Activated naive CD4-positive, alpha-beta T cell treated with anti-CD3 and anti-CD28 coated beads, Interleukin-2, amount 50 U/mL, for 24 hours (primary cell): Measurements from ENCODE around the gene NOL4L.

Experiments used
- H3K27ac Mint-ChIP-seq: one replicate; pipeline ENCODE4 v1.8.0; 2021; ENCODE audit warnings: mild to moderate bottlenecking, mixed read lengths
- H3K27me3 Mint-ChIP-seq: one replicate; pipeline ENCODE4 v1.8.0; 2021; ENCODE audit warnings: mixed read lengths
- H3K36me3 Mint-ChIP-seq: one replicate; pipeline ENCODE4 v1.8.0; 2021; ENCODE audit warnings: mixed read lengths
- H3K4me1 Mint-ChIP-seq: one replicate; pipeline ENCODE4 v1.8.0; 2021; ENCODE audit warnings: mixed read lengths
- H3K4me3 Mint-ChIP-seq: one replicate; pipeline ENCODE4 v1.8.0; 2021; ENCODE audit warnings: mild to moderate bottlenecking, mixed read lengths
- H3K9me3 Mint-ChIP-seq: one replicate; pipeline ENCODE4 v1.8.0; 2021; ENCODE audit warnings: mixed read lengths

Gene NOL4L

DNA sequence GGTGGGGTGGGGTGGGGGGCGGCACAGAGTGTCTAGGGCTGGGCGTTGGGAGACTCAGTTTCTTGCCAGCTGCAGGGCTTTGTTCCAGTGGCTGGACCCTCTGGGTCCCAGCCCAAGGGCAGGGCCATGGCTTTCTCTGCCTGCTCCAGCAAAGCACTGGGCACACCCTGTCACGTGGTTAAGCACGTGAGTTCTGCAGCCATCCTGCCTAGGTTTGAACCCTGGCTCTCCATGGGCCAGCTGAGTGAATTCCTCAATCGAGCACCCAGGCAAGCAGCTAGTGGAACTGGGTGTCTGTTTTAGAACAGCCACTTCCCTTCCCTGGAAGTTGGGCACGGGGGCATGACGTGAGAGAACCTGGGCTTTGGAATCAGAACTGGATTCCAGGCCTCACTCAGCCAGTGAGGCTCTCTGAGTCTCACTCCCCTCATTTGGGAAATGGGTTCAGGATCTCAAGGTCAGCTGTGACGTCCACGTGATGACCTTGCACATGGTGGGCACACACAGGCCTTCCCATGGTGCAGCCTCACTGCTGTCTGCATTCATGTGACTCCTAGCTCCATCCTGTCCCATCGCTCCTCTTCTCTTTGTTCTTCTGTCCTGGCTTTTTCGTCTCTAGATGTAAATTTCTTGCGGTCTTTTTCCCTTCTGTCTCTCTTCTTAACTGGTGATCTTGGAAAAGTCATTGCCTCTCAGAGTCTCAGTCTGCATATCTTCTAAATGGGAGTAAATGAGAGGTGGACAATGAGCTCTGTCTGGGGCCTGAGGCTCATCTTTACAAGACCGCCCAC lies 45.9 kb downstream of the NOL4L start:
- H3K27ac Mint-ChIP-seq, result peak overlapping the region; percentile 100
- peak overlapping the region; percentile 88 for H3K4me3 Mint-ChIP-seq
- H3K27me3 Mint-ChIP-seq, result no peaks in the 10 kb centered on the region
- peaks cover 2% of the 10 kb centered on the region for H3K36me3 Mint-ChIP-seq
- H3K4me1 Mint-ChIP-seq, result peaks cover 83% of the 10 kb centered on the region
- no peaks in the 10 kb centered on the region for H3K9me3 Mint-ChIP-seq

DNA sequence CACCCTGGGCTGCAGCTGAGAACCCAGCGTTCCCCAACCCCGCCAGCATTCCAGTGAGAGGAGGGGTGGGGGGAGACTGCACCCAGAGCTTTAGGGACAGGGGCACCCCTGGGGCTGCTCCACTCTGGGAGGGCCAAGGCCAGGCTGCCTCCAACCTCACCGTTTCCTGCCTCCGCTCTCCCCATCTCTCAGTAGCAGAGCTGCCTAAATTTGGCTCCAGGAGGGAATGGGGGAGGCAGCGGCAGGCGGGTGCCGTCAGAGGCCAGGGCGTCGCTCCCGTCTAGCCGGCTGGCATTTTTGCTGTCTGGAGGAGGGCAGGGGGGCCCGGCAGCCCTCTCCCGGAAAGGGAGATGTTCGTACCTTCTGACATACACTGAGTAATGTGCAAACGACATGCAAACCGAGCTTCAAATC lies 46.6 kb downstream of the NOL4L start:
- H3K4me1 Mint-ChIP-seq, result peaks cover 83% of the 10 kb centered on the region
- H3K4me3 Mint-ChIP-seq, result peak overlapping the region; percentile 88
- no peaks in the 10 kb centered on the region for H3K9me3 Mint-ChIP-seq
- H3K36me3 Mint-ChIP-seq, result peaks cover 2% of the 10 kb centered on the region
- H3K27me3 Mint-ChIP-seq, result no peaks in the 10 kb centered on the region
- H3K27ac Mint-ChIP-seq, result peak overlapping the region; percentile 100

DNA sequence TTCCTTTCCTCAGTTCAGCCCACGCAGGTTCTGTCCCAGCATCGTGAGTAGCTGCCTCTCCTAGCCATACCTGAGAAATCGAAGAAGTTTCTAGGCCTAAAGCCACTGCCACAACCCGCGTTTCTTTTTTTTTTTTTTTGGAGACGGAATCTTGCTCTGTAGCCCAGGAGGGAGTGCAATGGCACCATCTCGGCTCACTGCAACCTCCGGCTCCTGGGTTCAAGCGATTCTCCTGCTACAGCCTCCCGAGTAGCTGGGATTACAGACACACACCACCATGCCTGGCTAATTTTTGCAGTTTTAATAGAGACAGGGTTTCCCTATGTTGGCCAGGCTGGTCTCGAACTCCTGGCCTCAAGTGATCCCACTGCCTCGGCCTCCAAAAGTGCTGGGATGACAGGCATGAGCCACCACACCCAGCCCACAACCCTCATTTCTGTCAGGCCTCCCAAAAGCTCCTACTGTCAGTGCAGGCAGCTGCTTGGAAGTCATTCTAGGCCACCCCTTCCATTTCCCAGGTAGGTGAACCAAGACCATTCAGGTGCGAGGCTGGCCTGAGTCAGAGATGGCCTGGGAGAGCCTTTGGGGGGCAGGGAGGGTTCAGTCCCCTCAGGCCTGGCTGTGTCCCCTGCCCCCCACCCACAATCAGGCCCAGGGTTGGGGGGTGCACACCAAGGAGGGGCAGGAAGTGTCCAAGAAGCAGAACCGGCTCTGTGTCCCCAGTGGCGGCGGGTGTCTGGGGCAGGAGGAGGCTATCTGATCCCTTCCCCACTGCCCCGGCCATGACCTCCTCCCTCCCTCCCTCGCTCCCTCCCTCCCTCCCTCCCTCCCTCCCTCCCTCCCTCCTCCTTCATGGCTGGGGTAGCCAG lies 47.2 kb downstream of the NOL4L start:
- Mint-ChIP-seq H3K4me1 (peaks cover 83% of the 10 kb centered on the region), H3K9me3 (no peaks in the 10 kb centered on the region), H3K36me3 (peaks cover 2% of the 10 kb centered on the region), H3K27me3 (no peaks in the 10 kb centered on the region), H3K4me3 (peak overlapping the region; percentile 88), H3K27ac (peak overlapping the region; percentile 78)

DNA sequence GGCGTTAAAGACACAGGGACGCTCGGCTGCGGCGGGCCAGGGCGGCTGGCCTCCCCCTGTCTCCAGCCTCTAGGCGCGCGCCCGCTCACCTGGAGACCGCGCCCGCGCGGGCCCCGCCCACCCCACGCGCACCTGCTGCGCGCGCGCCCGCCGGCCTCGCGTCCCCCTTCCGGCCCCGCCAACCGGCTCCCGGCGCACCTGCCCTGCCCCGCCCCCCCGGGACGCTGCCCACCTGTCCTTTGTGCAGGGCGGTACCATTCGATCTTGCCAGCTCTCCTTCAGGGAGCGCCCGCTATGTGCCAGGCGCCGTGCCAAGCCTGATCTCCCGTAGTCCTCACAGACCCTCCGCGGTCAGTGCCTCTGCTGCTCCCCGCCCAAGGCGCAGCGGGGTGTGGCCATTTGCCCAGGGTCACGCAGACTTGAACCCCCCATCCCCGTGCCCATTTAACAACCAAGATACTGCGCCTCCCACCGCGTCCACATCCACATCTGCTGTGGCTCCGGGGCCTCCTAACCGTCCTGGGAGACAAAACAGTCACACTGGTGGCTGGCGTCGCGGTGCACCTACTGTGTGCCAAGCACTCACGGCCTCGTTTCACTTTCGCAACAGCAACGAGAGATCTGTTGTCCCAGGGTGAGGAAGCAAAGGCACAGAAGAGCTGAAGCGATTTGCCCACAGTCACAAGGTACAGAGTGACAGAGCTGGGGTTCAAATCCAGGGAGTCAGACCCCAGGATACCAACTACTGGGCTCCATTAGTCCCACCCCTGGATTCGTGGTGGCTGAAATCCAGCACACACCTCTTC lies 48.1 kb downstream of the NOL4L start:
- H3K4me3 Mint-ChIP-seq, result peak overlapping the region; percentile 88
- H3K27ac Mint-ChIP-seq, result peak overlapping the region; percentile 78
- no peaks in the 10 kb centered on the region for H3K9me3 Mint-ChIP-seq
- H3K27me3 Mint-ChIP-seq, result no peaks in the 10 kb centered on the region
- peaks cover 83% of the 10 kb centered on the region for H3K4me1 Mint-ChIP-seq
- H3K36me3 Mint-ChIP-seq, result no peaks in the 10 kb centered on the region

DNA sequence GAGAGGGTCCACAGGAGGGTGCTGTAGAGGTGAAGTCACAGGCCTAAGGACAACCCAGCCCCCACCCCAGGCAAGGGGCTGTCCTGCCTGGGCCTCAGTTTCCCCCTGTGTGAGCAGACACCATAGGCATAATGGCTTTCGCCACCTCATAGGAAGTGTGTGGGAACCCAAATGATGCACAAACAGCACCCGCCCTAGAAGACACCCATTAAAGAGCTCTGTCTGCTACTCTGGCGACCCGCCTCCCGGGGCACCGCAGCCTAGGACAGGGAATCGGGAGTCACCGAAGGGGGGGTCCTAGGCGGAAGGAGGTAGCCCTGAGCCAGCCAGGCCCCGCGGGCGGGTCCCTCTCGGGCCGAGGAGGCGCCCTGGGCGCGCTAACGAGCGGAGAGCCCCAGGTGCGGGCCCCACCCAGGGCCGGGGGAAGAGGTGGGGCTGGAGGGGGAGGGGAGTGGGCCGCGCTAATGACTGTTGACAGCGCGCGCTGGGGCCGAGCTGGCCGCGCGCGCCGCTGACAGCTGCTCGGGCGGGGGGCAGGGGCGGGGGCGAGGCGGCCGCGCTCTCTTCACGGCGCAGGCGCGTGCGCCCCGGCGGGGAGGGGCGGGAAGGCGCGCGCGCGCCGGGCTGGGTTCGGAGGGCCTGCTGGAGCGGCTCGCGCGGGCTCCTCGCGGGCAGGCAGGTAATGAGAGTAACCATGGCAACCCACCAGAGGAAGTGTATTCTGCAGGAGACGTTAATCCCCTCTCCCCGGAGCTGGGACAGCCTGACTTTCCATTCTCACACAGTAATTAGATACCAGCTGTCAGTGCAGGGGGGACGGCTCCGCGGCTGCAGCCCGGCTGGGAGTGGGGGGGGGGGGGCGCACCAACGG lies 48.9 kb downstream of the NOL4L start:
- H3K27ac Mint-ChIP-seq, result peak overlapping the region; percentile 91
- no peaks in the 10 kb centered on the region for H3K36me3 Mint-ChIP-seq
- no peaks in the 10 kb centered on the region for H3K27me3 Mint-ChIP-seq
- peak overlapping the region; percentile 83 for H3K4me3 Mint-ChIP-seq
- no peaks in the 10 kb centered on the region for H3K9me3 Mint-ChIP-seq
- peaks cover 84% of the 10 kb centered on the region for H3K4me1 Mint-ChIP-seq

DNA sequence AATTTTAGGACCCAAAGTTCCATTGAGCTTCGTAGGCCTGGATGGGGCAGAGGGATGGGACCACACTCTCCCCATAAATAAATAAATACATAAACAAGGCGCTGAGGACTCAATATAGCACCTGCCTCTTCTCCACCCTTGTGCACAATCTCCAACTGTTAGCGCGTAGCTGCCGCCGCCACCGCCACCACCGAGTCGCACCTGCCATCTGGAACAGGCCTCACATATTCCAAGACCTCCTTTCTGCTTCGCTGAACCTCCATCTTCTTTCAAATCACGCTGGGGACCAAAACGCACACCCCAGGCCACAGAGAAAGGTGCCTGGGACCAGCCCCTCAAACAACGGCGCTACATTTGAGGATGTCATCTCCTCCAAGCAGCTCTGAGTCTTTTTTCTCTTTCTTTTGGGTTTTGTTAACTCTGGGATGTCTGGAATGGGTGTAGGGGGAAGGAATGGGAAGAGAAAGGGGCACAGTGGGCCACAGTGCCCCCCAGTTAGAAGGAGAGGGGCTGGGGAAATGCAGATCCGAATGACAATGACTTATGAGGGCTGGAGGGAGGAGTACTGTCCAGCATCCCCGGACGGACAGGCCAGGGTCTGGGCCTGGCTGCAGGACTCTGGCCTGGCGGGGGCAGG lies 49.7 kb downstream of the NOL4L start:
- H3K4me1 Mint-ChIP-seq, result peaks cover 82% of the 10 kb centered on the region
- H3K4me3 Mint-ChIP-seq, result peak overlapping the region; percentile 83

DNA sequence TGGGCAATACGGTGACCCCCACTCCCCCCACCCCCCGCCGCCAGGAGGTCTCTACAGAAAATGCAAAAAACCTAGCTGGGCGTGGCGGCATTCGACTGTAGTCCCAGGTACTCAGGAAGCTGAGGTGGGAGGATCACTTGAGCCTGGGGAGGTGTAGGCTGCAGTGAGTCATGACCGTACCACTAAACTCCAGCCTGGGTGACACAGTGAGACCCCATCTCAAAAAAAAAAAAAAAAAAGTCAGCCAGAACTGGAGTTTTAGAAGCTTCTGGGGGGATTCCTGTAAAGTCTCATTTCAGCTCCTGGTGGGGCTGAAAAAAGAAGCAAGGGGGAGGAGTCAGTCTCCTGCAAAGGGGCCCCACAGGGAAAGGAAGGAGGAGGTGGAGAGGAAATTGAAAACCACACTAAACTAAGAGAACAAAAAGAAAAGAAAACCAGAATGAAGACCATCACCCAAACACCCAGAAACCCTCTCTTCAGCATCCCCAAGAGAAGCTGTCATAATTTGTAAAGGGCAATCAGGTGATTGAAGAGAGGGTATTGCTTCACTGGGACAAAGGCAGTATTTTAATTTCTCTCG lies 50.4 kb downstream of the NOL4L start:
- Mint-ChIP-seq H3K27me3 (no peaks in the 10 kb centered on the region), H3K4me3 (peak overlapping the region; percentile 83), H3K4me1 (peaks cover 82% of the 10 kb centered on the region), H3K9me3 (no peaks in the 10 kb centered on the region), H3K36me3 (no peaks in the 10 kb centered on the region), H3K27ac (peak overlapping the region; percentile 96)

More for the DNA sequence above, 49.7 kb downstream of the NOL4L start:
- Mint-ChIP-seq H3K36me3 (no peaks in the 10 kb centered on the region), H3K9me3 (no peaks in the 10 kb centered on the region), H3K27me3 (no peaks in the 10 kb centered on the region), H3K27ac (peak overlapping the region; percentile 91)

DNA sequence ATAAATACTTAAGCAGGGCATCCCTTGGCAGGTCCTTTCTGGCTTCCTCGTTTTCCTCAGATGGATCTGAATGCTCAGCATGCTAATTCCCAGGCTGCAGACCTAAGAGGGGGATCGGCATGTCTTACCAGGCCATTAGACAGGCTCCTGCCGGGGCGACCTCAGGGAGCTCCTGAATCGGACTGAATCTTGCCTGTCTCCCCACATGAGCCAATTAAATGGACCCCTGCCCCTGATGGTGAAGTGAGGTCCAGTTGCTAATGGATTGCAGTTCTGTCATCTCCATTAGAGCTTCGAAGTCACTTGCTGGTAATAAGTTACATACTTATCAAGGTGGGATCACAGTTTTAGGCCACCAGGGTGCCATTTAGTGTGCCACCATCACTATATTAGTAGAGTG lies 51.4 kb downstream of the NOL4L start:
- H3K4me1 Mint-ChIP-seq, result peaks cover 84% of the 10 kb centered on the region
- H3K4me3 Mint-ChIP-seq, result peak overlapping the region; percentile 83
- peak overlapping the region; percentile 23 for H3K27ac Mint-ChIP-seq
- no peaks in the 10 kb centered on the region for H3K36me3 Mint-ChIP-seq
- H3K9me3 Mint-ChIP-seq, result no peaks in the 10 kb centered on the region
- no peaks in the 10 kb centered on the region for H3K27me3 Mint-ChIP-seq

DNA sequence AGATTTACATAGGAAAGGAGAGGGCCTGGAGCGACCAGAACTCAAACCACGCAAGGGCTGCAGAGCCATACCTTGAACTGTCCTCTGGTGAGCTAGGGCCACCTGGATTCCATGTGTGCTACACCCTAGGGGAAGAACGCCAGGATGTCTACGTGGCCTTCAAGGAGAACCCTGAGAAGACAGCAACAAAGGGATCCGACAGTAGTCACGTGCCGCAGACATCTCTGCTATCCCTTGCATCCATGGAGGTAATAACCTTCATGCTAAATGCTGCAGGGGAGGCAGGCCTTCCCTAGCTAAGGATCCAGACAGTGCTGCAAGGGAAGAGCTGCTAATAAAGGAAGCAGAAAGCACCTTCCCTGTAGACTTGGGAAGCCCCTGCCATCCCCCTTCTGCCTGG lies 52.9 kb downstream of the NOL4L start:
- H3K36me3 Mint-ChIP-seq, result no peaks in the 10 kb centered on the region
- H3K4me3 Mint-ChIP-seq, result no peak overlapping the region
- no peaks in the 10 kb centered on the region for H3K9me3 Mint-ChIP-seq
- peak overlapping the region; percentile 46 for H3K27ac Mint-ChIP-seq
- no peaks in the 10 kb centered on the region for H3K27me3 Mint-ChIP-seq
- peaks cover 88% of the 10 kb centered on the region for H3K4me1 Mint-ChIP-seq

DNA sequence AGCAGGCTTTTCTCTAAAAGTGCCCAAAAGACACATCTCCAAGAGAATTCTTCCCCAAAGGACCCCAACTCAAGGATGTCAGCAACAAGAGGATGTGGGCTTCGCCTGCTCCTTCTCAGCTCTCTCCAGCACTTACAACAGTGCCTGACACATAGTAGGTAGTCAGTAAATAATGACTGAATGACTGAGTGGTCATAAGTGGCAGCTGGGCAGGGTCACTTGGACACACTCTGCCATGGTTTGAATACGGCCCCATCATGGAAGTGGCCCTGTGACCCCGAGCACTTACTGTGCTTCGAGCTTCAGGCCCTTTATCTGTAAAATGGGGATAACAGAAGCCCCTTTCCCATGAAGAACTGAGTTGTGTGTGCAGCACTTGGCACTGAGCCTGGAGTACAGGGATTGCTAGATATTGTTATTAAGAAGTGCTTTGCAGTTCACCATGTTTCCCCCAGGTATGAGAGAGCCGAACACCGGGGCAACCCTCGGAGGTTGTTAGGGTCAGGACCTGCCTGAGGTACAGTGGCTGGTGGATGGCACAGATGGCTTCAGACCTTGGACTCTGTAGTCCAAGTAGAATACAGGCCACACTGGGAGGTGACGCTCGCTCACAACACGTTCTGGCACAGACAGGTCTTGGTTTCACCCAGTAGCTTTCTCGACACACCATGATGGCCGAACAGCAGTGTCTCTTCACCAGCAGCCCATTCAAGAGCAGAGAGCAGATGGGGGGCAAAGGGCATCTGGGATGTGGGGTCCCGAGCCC lies 56.0 kb downstream of the NOL4L start:
- peak overlapping the region; percentile 97 for H3K27ac Mint-ChIP-seq
- peaks cover 94% of the 10 kb centered on the region for H3K4me1 Mint-ChIP-seq
- no peaks in the 10 kb centered on the region for H3K9me3 Mint-ChIP-seq
- H3K27me3 Mint-ChIP-seq, result no peaks in the 10 kb centered on the region
- H3K4me3 Mint-ChIP-seq, result peak overlapping the region; percentile 66
- no peaks in the 10 kb centered on the region for H3K36me3 Mint-ChIP-seq

DNA sequence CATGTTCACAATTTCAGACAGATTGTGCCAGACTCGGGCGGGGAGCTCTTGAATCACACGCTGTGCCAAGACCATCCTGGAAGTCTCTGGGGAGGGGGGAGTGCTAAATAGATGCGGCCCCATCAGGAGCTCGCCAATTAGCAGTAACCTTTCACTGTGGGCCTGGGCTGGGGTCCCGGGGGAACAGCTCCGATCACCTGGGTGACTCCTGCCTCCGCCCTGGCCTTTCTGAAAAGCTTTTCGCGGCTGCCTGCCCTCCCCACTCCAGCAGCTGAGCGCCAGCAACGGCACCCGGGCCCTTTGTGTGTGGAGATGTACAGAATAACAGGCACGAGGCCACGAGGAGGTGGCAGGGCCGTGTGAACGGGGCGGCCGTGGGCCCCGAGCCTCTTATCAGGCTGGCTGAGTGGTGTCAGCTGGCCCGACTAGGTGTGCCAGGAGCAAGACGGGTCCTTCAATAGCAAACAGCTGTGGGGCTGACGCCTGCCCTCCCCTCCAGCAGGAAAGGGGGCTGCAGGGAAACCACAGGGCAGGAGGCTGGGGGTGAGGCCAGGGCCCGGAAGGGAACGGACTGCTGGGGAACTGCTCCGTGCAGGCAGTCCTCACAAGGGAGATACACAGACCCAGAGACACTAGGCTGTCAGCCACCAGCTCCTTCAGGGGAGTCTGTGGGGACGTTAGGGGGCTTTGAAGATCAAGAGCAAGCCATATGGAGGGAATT lies 56.8 kb downstream of the NOL4L start:
- H3K36me3 Mint-ChIP-seq, result no peaks in the 10 kb centered on the region
- H3K9me3 Mint-ChIP-seq, result no peaks in the 10 kb centered on the region
- H3K27ac Mint-ChIP-seq, result peak overlapping the region; percentile 97
- H3K4me3 Mint-ChIP-seq, result peak overlapping the region; percentile 66
- peaks cover 94% of the 10 kb centered on the region for H3K4me1 Mint-ChIP-seq
- H3K27me3 Mint-ChIP-seq, result no peaks in the 10 kb centered on the region

DNA sequence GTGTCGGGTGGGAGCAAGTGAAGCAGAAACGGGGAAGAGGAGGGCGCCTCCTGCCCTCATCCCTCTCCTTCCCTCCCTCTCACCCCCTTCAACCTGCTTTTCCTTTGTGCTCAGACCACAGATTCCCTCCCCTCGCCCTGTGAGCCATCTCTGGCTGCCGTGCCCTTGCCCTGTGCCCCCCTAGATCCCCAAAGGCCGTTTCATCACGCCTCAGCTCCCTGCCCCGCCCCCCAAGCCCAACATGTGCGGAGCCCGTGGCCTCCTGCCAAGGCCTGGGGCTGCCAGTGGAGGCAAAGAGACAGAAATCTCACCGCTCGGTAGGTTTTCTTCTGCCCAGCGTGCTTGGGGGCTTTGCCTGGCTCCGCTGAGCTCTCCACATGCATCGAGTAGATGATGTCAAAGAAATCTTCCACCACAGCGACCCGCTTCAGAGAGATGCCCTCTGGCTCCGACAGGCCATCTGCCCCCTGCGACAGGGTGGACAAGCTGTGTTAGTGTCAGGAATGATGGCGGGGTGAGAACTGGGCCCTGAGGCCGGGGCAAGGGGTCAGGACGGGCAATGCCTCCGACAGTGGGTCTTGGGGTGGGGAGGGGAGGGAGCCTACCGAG lies 57.6 kb downstream of the NOL4L start:
- Mint-ChIP-seq H3K27me3 (no peaks in the 10 kb centered on the region), H3K36me3 (no peaks in the 10 kb centered on the region), H3K4me3 (peak overlapping the region; percentile 9), H3K4me1 (peaks cover 94% of the 10 kb centered on the region), H3K9me3 (no peaks in the 10 kb centered on the region), H3K27ac (peak overlapping the region; percentile 82)

DNA sequence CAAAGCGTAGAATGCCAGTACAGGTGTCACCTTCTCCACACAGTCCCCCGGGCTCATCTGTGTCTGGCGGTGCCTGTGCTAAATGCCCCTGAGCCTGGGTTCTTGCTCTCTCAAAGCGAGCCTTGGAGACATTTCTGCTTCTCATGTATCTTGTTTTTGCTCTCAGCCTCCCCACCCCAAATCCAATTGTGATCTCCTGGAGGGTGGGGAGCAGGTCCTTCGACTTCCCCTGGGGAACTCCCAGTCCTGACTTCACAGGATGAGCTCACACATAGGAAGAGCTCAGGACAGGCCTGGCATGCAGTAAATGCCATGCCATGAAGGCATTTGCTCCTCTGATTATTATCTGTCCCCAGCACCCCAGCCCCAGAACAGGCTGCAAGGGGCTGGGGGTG lies 58.1 kb downstream of the NOL4L start:
- H3K27me3 Mint-ChIP-seq, result no peaks in the 10 kb centered on the region
- H3K9me3 Mint-ChIP-seq, result no peaks in the 10 kb centered on the region
- peak overlapping the region; percentile 82 for H3K27ac Mint-ChIP-seq
- peaks cover 94% of the 10 kb centered on the region for H3K4me1 Mint-ChIP-seq
- H3K4me3 Mint-ChIP-seq, result peak overlapping the region; percentile 9
- no peaks in the 10 kb centered on the region for H3K36me3 Mint-ChIP-seq
